IMR-90 (cell line): Measurements from ENCODE around the gene OLFM4. TPM values are rescaled to one million over a fixed set of nuclear protein-coding genes. Genes with fewer than 3 reads are reported as not detected.

Experiments used
- ATAC-seq: fragments of 200-7000 bp; cut with Tn5 transposase; 2 replicates; pipeline ENCODE4 v1.9.1; 2020; ENCODE audit warnings: low read depth, mild to moderate bottlenecking, moderate library complexity
- BruUV-seq: library from RNA; stranded (reverse); fragments of 400-500 nt; replicated peaks from 2 replicates; lab custom pipeline; 2021; lab: Mats Ljungman, UMichigan
- CTCF ChIA-PET: fragments of 300-600 bp; formaldehyde crosslinking; extraction: SDS; loops from one replicate; lab custom pipeline; 2021; ENCODE audit warnings: antibody characterized with exemption; lab: Yijun Ruan, JAX
- POLR2A ChIA-PET: fragments of 300-600 bp; sonication (Branson Sonifier 250); formaldehyde crosslinking; loops from one replicate; lab custom pipeline; 2022; ENCODE audit warnings: antibody characterized with exemption; ENCODE audit not compliant: unreplicated experiment; lab: Charles Lee
- DNase-seq: peaks from one replicate; pipeline ENCODE4 v3.0.0; 2013
- H2AFZ ChIP-seq: replicated peaks from 2 replicates; pipeline ENCODE3; 2013; ENCODE audit warnings: low read length, mild to moderate bottlenecking; ENCODE audit not compliant: poor library complexity
- H2AK5ac ChIP-seq: 2 replicates; pipeline ENCODE4 v1.6.1; 2013; ENCODE audit warnings: low read depth, low read length, inconsistent platforms
- H2AK9ac ChIP-seq: replicated peaks from 2 replicates; pipeline ENCODE3; 2013; ENCODE audit warnings: mild to moderate bottlenecking, low read depth, low read length, moderate library complexity; ENCODE audit not compliant: poor library complexity
- H2BK120ac ChIP-seq: 2 replicates; pipeline ENCODE4 v1.6.1; 2013; ENCODE audit warnings: low read depth, low read length, inconsistent platforms
- H2BK15ac ChIP-seq: 3 replicates; pipeline ENCODE4 v1.6.1; 2013; ENCODE audit warnings: low read depth, low read length, inconsistent platforms
- H2BK20ac ChIP-seq: 2 replicates; pipeline ENCODE4 v1.6.1; 2013; ENCODE audit warnings: low read depth, mild to moderate bottlenecking, inconsistent platforms, low read length, moderate library complexity
- H2BK5ac ChIP-seq: 2 replicates; pipeline ENCODE4 v1.6.1; 2013; ENCODE audit warnings: mild to moderate bottlenecking, low read depth, low read length, inconsistent platforms; ENCODE audit not compliant: poor library complexity, severe bottlenecking
- H3K14ac ChIP-seq: replicated peaks from 2 replicates; pipeline ENCODE4 v1.6.1; 2013; ENCODE audit warnings: low read depth, low read length, inconsistent platforms
- H3K18ac ChIP-seq: 2 replicates; pipeline ENCODE4 v1.6.1; 2013; ENCODE audit warnings: low read depth, low read length, control low read depth
- H3K23ac ChIP-seq: 2 replicates; pipeline ENCODE4 v1.6.1; 2013; ENCODE audit warnings: low read depth, low read length, inconsistent platforms
- H3K27ac ChIP-seq: 2 replicates; pipeline ENCODE4 v1.5.1; 2013; ENCODE audit warnings: mild to moderate bottlenecking, control low read depth, low read length; ENCODE audit not compliant: insufficient read depth
- H3K27me3 ChIP-seq: 2 replicates; pipeline ENCODE4 v1.6.1; 2013; ENCODE audit warnings: low read length; ENCODE audit not compliant: control insufficient read depth, insufficient read depth
- H3K36me3 ChIP-seq: 2 replicates; pipeline ENCODE4 v1.6.1; 2013; ENCODE audit warnings: low read length, mixed read lengths; ENCODE audit not compliant: control insufficient read depth, insufficient read depth
- H3K4ac ChIP-seq: 2 replicates; pipeline ENCODE4 v1.6.1; 2013; ENCODE audit warnings: low read depth, low read length, inconsistent platforms
- H3K4me1 ChIP-seq: 2 replicates; pipeline ENCODE4 v1.6.1; 2013; ENCODE audit warnings: low read length, mixed read lengths; ENCODE audit not compliant: control insufficient read depth, insufficient read depth
- H3K4me2 ChIP-seq: 2 replicates; pipeline ENCODE4 v1.6.1; 2013; ENCODE audit warnings: low read depth, mild to moderate bottlenecking, control low read depth, low read length, moderate library complexity
- H3K4me3 ChIP-seq: 2 replicates; pipeline ENCODE4 v1.5.1; 2013; ENCODE audit warnings: low read depth, mild to moderate bottlenecking, control low read depth, low read length, moderate library complexity; ENCODE audit not compliant: insufficient read depth
- H3K56ac ChIP-seq: 2 replicates; pipeline ENCODE4 v1.6.1; 2013; ENCODE audit warnings: low read length, inconsistent platforms; ENCODE audit not compliant: insufficient read depth; ENCODE audit errors: extremely low read depth
- H3K79me1 ChIP-seq, 2 experiments: 2 replicates each; pipeline ENCODE4 v1.6.1; 2013; ENCODE audit warnings: low read length in 2 of 2, inconsistent platforms in 1 of 2, low read depth in 1 of 2
- H3K9ac ChIP-seq: 2 replicates; pipeline ENCODE4 v1.6.1; 2013; ENCODE audit warnings: low read depth, low read length, control low read depth
- H3K9me1 ChIP-seq: 2 replicates; pipeline ENCODE4 v1.6.1; 2013; ENCODE audit warnings: low read length, inconsistent platforms; ENCODE audit not compliant: insufficient read depth
- H3K9me3 ChIP-seq: 2 replicates; pipeline ENCODE4 v1.6.1; 2013; ENCODE audit warnings: low read length; ENCODE audit not compliant: control insufficient read depth, insufficient read depth
- H4K20me1 ChIP-seq: 2 replicates; pipeline ENCODE4 v1.6.1; 2013; ENCODE audit warnings: low read length, inconsistent platforms; ENCODE audit not compliant: insufficient read depth
- H4K5ac ChIP-seq: 2 replicates; pipeline ENCODE4 v1.6.1; 2013; ENCODE audit warnings: mild to moderate bottlenecking, low read depth, low read length, control low read depth
- H4K8ac ChIP-seq, 2 experiments: 2 replicates each; pipeline ENCODE4 v1.6.1; 2013; ENCODE audit warnings: low read depth in 2 of 2, low read length in 2 of 2, control low read depth in 1 of 2, inconsistent platforms in 1 of 2
- H4K91ac ChIP-seq: 2 replicates; pipeline ENCODE4 v1.6.1; 2013; ENCODE audit warnings: low read depth, low read length, inconsistent platforms; ENCODE audit not compliant: insufficient read depth
- BHLHE40 ChIP-seq: fragments of 150-350 bp; IDR thresholded peaks from 2 replicates; pipeline ENCODE4 v1.6.1; 2016; ENCODE audit warnings: mild to moderate bottlenecking, low read depth, low read length
- CEBPB ChIP-seq: IDR thresholded peaks from 2 replicates; pipeline ENCODE4 v1.6.1; 2012; ENCODE audit warnings: low read depth, low read length, improper control_type of control experiment
- CHD1 ChIP-seq: IDR thresholded peaks from 2 replicates; pipeline ENCODE4 v1.6.1; 2012; ENCODE audit warnings: low read depth, low read length, improper control_type of control experiment
- FOS ChIP-seq: fragments of 150-350 bp; IDR thresholded peaks from 2 replicates; pipeline ENCODE4 v1.6.1; 2016; ENCODE audit warnings: low read depth, low read length
- MAFK ChIP-seq: IDR thresholded peaks from 2 replicates; pipeline ENCODE4 v1.6.1; 2012; ENCODE audit warnings: low read depth, low read length, improper control_type of control experiment
- MAZ ChIP-seq: IDR thresholded peaks from 2 replicates; pipeline ENCODE4 v1.6.1; 2012; ENCODE audit warnings: low read depth, mild to moderate bottlenecking, low read length, improper control_type of control experiment, moderate library complexity, borderline replicate concordance
- MXI1 ChIP-seq: IDR thresholded peaks from 2 replicates; pipeline ENCODE4 v1.6.1; 2012; ENCODE audit warnings: low read depth, mild to moderate bottlenecking, low read length, moderate library complexity, borderline replicate concordance
- NFE2L2 ChIP-seq: fragments of 150-350 bp; IDR thresholded peaks from 2 replicates; pipeline ENCODE4 v1.6.1; 2016; ENCODE audit warnings: low read depth, mild to moderate bottlenecking, low read length
- POLR2A ChIP-seq: IDR thresholded peaks from 2 replicates; pipeline ENCODE4 v1.6.1; 2012; ENCODE audit warnings: mild to moderate bottlenecking, low read depth, low read length
- RAD21 ChIP-seq: IDR thresholded peaks from 2 replicates; pipeline ENCODE4 v1.6.1; 2012; ENCODE audit warnings: low read length, improper control_type of control experiment
- RCOR1 ChIP-seq: IDR thresholded peaks from 2 replicates; pipeline ENCODE4 v1.6.1; 2012; ENCODE audit warnings: mild to moderate bottlenecking, low read length, improper control_type of control experiment; ENCODE audit not compliant: insufficient replicate concordance
- RFX5 ChIP-seq: IDR thresholded peaks from 2 replicates; pipeline ENCODE4 v1.8.0; 2012; ENCODE audit warnings: low read depth, mild to moderate bottlenecking, low read length, moderate library complexity
- SMC3 ChIP-seq: fragments of 150-350 bp; IDR thresholded peaks from 2 replicates; pipeline ENCODE4 v1.6.1; 2016; ENCODE audit warnings: low read depth, mild to moderate bottlenecking, antibody characterized with exemption, low read length, moderate library complexity
- WGBS, 2 experiments: methylation state at CpG; one replicate each; pipeline versions ENCODE4 v1.1.5 to v1.1.7; 2013; ENCODE audit warnings: missing lambda C conversion rate in 2 of 2; ENCODE audit not compliant: insufficient read length in 1 of 2; ENCODE audit errors: extremely low coverage in 2 of 2; 5-methylcytosine and 5-hydroxymethylcytosine counted together
- dilution Hi-C: fragments of 300-500 bp; cut with HindIII; formaldehyde crosslinking; loops from one replicate; pipeline ENCODE4 v1.14.3; 2018; ENCODE audit warnings: low sequenced_read_pairs; ENCODE audit not compliant: unreplicated experiment
- in situ Hi-C: fragments of 300-500 bp; cut with MboI; formaldehyde crosslinking; loops from 3 replicates; pipeline ENCODE4 v1.14.3; 2019; ENCODE audit warnings: low sequenced_read_pairs, inconsistent platforms, mixed read lengths
- intact Hi-C: fragments of 100-400 bp; cut with micrococcal nuclease; formaldehyde crosslinking; loops from 2 replicates; pipeline ENCODE4 v1.10.0; 2022
- polyA plus RNA-seq, 3 experiments: library from polyadenylated mRNA; depleted of rRNA; stranded (reverse); fragments of >200 nt; gene quantifications; 2 replicates each; pipeline ENCODE4 v1.2.3, GENCODE V29; 2012; ENCODE audit warnings: low replicate concordance in 1 of 3
- total RNA-seq: library from RNA; depleted of rRNA; stranded (reverse); fragments of >200 nt; gene quantifications from 2 replicates; pipeline ENCODE4 v1.2.3, GENCODE V29; 2012
- TF ChIP-seq, protein P1 (sequence below): fragments of 150-350 bp; IDR thresholded peaks from 2 replicates; pipeline ENCODE4 v1.6.1; 2017; ENCODE audit warnings: mild to moderate bottlenecking, antibody characterized with exemption, low read length, low read depth
- TF ChIP-seq, protein P2 (sequence below): conservative IDR thresholded peaks from 2 replicates; pipeline ENCODE4 v1.5.1; 2012; ENCODE audit warnings: mild to moderate bottlenecking, low read depth, low read length, improper control_type of control experiment
- TF ChIP-seq, protein P3 (sequence below): fragments of 150-350 bp; IDR thresholded peaks from 2 replicates; pipeline ENCODE4 v1.6.1; 2016; ENCODE audit warnings: low read depth, mild to moderate bottlenecking, low read length, moderate library complexity, borderline replicate concordance

Gene OLFM4
- total and polyA plus RNA-seq, 2 of the 4 experiments (the other 2 are of a cell fraction), result not detected

DNA sequence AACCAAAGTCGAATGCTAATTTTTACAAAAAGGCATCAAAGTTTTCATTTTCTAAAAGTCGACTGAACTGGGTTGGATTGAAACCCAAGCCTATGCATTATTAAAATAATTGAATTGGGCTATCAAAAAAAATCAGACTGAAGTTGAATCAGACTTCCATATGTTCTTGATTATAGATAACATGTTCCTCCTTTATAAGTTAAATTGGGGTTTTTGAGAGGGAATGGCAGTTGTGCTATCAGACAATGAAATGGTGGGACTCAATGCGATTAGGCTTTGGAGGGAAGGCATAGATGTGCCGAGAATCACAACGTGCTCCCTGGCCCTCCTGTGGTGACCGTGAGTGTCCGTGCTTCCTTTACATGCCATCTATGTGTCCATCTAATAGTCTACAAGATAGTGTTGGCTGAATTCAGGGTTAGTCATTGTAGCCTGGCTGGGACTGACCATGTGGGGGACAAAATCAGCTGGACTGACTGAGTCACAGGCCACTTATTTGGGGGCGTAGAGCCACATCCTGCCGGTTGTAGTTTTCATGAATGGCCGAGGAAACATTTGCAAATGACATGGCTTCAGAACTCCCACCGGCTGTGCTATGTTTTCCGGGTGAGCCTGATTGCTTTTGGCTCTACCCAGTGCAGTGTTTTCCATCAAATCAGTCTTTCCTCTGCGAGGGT is 37.1 kb upstream of the OLFM4 start:
- H3K27ac ChIP-seq, result no peak overlapping the region
- H2BK15ac ChIP-seq, result no peak overlapping the region
- H2AFZ ChIP-seq, result no peak overlapping the region
- DNase-seq, result no peak
- H3K9me1 ChIP-seq, result no peaks in the 10 kb centered on the region
- H2BK120ac ChIP-seq, result no peak overlapping the region
- TF ChIP-seq MXI1 (no peak), CHD1 (no peak), BHLHE40 (no peak), FOS (no peak), MAZ (no peak), MAFK (no peak), POLR2A (no peak), CEBPB (no peak), RCOR1 (no peak), RFX5 (no peak), NFE2L2 (no peak), RAD21 (no peak), SMC3 (no peak)
- TF ChIP-seq, protein P1, sequence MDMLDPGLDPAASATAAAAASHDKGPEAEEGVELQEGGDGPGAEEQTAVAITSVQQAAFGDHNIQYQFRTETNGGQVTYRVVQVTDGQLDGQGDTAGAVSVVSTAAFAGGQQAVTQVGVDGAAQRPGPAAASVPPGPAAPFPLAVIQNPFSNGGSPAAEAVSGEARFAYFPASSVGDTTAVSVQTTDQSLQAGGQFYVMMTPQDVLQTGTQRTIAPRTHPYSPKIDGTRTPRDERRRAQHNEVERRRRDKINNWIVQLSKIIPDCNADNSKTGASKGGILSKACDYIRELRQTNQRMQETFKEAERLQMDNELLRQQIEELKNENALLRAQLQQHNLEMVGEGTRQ, result no peak
- TF ChIP-seq, protein P2, sequence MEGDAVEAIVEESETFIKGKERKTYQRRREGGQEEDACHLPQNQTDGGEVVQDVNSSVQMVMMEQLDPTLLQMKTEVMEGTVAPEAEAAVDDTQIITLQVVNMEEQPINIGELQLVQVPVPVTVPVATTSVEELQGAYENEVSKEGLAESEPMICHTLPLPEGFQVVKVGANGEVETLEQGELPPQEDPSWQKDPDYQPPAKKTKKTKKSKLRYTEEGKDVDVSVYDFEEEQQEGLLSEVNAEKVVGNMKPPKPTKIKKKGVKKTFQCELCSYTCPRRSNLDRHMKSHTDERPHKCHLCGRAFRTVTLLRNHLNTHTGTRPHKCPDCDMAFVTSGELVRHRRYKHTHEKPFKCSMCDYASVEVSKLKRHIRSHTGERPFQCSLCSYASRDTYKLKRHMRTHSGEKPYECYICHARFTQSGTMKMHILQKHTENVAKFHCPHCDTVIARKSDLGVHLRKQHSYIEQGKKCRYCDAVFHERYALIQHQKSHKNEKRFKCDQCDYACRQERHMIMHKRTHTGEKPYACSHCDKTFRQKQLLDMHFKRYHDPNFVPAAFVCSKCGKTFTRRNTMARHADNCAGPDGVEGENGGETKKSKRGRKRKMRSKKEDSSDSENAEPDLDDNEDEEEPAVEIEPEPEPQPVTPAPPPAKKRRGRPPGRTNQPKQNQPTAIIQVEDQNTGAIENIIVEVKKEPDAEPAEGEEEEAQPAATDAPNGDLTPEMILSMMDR, result no peak
- TF ChIP-seq, protein P3, sequence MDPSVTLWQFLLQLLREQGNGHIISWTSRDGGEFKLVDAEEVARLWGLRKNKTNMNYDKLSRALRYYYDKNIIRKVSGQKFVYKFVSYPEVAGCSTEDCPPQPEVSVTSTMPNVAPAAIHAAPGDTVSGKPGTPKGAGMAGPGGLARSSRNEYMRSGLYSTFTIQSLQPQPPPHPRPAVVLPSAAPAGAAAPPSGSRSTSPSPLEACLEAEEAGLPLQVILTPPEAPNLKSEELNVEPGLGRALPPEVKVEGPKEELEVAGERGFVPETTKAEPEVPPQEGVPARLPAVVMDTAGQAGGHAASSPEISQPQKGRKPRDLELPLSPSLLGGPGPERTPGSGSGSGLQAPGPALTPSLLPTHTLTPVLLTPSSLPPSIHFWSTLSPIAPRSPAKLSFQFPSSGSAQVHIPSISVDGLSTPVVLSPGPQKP, result no peak
- no peaks in the 10 kb centered on the region for H3K79me1 ChIP-seq
- H3K4me1 ChIP-seq, result no peaks in the 10 kb centered on the region
- dilution Hi-C loops, result no loop called here
- no TSS peak for BruUV-seq
- no peaks in the 10 kb centered on the region for H3K36me3 ChIP-seq
- H3K9me3 ChIP-seq, result peaks cover 6% of the 10 kb centered on the region; the same call in 1 of the 2 replicates
- ATAC-seq, result no peak
- no peaks in the 10 kb centered on the region for H4K20me1 ChIP-seq
- H2AK5ac ChIP-seq, result no peak overlapping the region
- no peak overlapping the region for H3K23ac ChIP-seq
- 53% methylated on average over 3 of the region's 13 CpGs; no CpG with 5 or more reads in 1 of the 2 experiments for WGBS, 2 experiments
- no peak overlapping the region for H3K9ac ChIP-seq
- no peak overlapping the region for H3K56ac ChIP-seq
- no peak overlapping the region for H2BK5ac ChIP-seq
- no peaks in the 10 kb centered on the region for H3K27me3 ChIP-seq
- no peak overlapping the region for H3K4me2 ChIP-seq
- no peak overlapping the region for H4K8ac ChIP-seq
- no peak overlapping the region for H3K14ac ChIP-seq
- H4K91ac ChIP-seq, result no peak overlapping the region
- no peak overlapping the region for H3K18ac ChIP-seq
- no peak overlapping the region for H2BK20ac ChIP-seq
- ChIA-PET POLR2A (no interaction called here), CTCF (interaction anchor here (0.5 kb wide), 1 partner anchor 9 kb away, joined by 7 read pairs; no protein-coding TSS in a partner anchor)
- intact Hi-C loops, result no loop called here
- no peak overlapping the region for H2AK9ac ChIP-seq
- in situ Hi-C loops, result no loop called here
- H3K4me3 ChIP-seq, result no peak overlapping the region
- H4K5ac ChIP-seq, result no peak overlapping the region
- no peak overlapping the region for H3K4ac ChIP-seq
